ENCODE data around the gene SRP72.

Gene SRP72

DNA sequence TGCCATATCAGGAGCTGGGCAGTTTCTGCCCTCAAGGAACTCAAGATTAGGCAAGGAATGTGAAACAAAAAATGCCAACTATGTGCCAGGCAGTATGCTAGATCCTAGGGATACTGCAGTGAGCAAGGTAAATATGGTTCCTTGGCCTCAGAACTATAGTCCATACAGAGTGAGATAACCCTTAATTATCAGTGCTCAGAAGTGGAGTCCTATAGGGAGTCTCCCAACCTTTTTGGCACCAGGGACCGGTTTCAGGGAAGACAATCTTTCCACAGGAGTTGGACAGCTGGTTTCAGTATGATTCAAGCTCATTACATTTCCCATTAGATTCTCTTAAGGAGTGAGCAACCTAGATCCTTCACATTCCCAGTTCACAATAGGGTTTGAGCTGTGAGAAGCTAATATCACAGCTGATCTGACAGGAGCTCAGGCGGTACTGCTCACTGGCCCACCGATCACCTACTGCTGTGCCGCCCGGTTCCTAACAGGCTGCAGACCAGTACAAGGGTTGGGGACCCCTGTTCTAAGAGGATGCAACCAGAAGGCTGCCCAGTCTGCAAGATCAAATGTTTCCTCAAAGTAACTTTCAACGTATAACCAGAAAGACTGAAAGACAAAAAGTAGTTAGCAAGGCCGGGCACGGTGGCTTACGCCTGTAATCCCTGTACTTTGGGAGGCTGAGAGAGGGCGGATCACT is 1.7 kb upstream of the SRP72 start:
- no peak for DNase-seq

DNA sequence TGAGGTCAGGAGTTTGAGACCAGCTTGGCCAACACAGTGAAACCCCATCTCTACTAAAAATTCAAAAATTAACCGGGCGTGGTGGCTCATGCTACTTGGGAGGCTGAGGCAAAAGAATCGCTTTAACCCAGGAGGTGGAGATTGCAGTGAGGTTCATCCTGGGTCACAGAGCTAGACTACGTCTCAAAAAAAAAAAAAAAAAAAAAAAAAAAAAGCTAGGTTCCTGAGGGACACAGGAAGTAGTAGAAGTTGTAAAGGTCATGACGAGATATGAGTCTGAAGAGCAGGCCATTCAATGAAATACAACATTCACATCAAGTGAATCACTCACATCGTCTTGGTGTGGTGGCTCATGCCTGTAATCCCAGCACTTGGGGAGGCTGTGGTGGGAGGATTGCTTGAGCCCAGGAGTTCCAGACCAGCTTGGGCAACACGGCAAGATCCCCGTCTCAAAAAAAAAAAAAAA is 1.1 kb upstream of the SRP72 start:
- DNase-seq, result peak; percentile 14 to 23

GRCh38 chr4:56466910-56467283 is 520 bp upstream of the SRP72 start:
- no peak for DNase-seq

GRCh38 chr4:56468097-56468422 is 643 bp downstream of the SRP72 start:
- DNase-seq, result peak in 1 of 2 experiments; percentile 47

- peak; percentile 50 to 55 for DNase-seq
Measured at GRCh38 chr4:56469489-56470210, 2.2 kb downstream of the SRP72 start.

DNA sequence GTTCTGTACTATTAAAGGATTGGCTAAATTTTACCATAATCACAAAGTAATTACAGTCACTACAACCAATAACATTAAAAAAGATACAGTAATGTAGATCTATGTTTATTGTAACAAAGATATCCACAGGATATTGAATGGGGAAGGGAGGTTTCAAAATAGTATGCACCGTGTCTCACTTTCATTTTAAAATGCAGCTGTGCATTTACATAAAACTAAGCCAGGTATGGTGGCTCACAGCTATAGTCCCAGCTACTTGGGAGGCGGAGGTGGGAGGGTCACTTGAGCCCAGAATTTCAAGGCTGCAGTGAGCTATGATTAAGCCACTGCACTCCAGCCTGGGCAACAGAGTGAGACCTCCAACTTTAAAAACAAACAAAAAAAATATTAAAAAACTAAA is 8.5 kb downstream of the SRP72 start:
- DNase-seq, result no peak

DNA sequence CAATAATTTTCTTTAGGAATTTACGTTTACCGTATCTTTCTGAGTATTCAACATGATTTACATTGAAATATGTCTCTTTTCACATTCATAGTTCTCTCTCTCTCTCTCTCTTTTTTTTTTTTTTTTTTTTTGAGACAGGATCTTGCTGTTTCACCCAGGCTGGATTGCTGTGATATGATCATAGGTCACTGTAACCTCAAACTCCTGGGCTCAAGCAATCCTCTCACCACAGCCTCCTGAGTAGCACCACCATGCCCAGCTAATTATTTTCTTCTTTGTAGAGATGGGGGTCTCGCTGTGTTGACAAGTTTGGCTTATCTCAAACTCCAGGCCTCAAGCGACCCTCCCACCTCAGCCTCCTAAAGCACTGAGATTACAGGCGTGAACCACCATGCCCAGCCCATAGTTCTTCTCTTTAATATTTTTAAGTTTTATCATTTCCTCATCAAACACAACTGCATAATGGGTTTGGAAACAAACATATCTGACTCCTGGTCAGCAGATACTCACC is 9.8 kb downstream of the SRP72 start:
- DNase-seq, result no peak

- no peak for DNase-seq
Measured at GRCh38 chr4:56480691-56481090, 13.3 kb downstream of the SRP72 start.

GRCh38 chr4:56496241-56496640 is 28.8 kb downstream of the SRP72 start:
- DNase-seq, result no peak

DNA sequence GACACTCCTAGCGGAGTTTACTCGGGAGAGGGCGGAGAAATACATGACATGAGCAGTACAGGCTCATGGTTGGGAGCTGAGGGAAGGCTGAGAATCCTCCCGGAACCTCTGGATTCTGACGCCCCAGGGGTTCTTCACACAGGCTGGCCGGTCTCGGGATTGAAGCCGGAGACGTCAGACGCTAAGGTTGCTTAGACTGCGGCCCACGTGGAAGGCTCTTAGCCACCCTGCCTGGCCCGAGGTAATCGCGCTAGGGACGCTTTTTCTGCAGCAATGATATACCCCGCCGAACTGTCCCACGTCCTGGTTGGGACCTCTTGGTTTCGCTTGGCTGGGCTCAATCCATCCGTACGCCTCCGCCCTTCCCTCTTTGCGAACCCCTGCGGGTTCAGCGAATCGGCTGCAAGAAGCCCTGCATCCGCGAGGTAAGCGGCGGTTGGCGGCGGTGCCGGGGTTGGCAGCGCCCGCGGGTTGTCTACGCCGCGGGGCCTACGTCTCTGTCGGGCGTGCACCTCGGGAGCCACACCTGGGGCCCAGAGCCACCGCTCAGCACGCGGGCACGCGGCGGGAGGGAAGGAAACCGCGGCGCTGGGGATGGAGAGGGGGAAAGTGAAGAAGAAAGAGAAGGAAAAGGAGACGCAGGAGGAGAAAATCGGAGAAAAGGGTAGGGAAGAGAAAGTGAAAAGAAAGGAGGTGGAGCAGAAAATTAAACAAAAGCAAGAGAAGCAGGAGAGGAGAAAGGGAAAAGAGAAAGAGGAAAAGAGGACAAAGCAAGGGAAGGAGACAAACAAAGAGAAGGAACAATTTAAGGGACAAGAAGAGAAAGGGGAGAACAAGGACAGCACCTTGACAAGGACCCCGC is 38.1 kb downstream of the SRP72 start, which contains the start of gene ARL9:
Gene ARL9 (plus strand): TSS at position 523 of the 862 bp plus-strand sequence. CDS start 72 bp downstream, at position 595.
- no peak for DNase-seq

DNA sequence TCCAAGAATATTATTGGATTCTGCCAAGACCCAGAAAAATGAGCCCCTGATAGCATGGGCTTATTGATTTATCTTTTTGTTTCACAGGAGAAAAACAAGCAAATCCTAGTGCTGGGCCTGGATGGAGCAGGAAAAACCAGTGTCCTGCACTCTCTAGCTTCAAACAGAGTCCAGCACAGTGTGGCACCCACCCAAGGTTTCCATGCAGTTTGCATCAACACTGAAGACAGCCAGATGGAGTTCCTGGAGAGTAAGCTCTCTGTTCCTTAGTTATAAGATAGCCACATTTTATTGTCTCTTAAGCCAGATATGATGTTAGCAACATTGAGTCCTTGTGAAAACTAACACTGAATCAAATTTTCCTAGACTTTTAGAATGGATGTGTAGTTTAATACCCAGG is 43.7 kb downstream of the SRP72 start:
- no peak for DNase-seq

- DNase-seq, result no peak
Measured at GRCh38 chr4:56512166-56512565, 44.7 kb downstream of the SRP72 start.

- no peak for DNase-seq
Measured at GRCh38 chr4:56513517-56513916, 46.1 kb downstream of the SRP72 start.

DNA sequence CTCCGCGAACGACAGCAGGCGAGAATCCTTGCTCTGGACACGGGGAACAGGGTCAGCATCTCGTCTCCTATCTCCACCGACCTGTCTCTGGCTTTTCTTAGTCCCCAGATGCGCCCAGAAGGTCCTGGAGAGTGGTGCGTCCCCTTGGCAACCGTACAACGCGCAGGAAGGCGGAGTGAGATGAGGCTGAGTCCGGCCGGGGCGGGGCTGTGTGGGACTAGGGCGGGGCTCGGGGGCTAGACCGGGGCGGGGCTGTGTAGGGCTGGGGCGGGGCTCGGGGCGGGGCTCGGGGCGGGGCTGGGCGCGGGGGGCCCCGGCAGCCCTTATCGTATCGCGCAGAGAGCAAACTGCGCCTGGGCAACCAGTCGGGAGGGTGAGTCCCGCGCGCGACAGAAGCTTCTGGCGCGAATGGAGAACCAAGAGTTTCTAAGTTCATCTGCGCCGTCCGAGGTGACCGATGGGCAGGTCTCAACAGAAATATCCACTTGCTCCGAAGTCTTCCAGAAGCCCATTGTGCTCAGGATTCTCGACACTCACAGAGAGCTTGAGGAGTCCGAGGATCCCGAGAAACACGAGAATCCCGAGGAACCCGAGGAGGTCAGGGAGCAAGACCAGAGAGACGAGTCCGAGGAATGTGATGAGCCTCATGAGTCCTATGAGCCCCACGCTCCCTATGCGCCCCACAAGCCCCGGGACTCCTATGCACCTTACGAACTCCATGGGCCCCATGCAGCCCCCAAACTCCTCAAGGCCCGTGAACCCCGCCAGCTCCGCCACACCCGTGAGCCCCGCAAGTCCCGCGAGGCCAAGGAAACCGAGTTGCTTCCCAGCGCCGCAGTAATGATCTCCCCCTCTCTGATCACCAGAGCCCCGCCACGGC is 63.1 kb downstream of the SRP72 start:
- DNase-seq, result peak; percentile 34 to 46

DNA sequence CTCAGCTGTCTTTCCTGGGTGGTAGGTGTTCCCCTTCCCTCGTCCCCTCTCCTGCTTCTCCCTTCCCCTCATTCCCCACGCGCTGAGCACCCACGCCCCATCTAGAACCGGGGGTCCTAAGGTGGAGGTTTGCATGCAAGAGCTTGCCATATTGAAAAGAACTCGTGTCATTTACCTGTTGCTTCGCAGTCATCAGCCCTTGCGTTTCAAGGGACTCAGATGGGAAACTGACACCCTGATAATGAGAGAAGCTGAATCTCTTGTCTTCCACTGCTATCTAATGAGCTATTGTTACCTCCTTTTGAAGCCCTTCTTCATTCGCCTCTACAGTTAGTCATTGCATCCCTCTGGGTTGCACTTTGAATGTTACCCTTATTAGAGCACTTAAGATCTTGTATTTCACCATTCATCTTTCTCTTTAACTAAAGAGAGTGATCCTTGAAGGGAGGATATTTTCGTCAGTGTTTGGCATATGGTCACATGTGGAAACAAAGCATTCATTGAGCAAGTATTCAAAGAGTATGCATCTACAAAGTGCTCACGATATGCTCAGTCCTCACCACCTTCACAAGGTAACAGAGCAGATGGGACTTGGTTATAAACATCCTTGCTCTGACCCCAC is 63.8 kb downstream of the SRP72 start:
- no peak for DNase-seq

- no peak for DNase-seq
Measured at GRCh38 chr4:56531823-56532222, 64.4 kb downstream of the SRP72 start.

DNA sequence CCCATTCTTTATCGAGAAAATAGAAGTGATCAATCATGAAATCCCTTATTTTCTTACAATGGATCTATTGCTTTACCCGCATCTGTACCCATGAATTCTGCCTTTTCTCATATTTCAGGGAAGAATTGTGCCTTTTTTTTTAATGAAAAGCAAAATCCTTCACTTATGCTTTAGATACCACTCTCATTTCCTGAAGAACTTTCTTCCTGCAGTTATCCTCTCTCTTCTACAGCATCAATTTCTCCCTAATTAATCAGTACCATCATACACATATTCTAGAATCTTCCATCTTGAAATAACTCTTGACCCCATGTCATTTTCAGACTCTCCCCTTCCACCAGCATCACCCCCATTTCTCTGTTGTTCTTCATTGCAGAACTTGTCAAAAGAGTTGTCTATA is 64.8 kb downstream of the SRP72 start:
- no peak for DNase-seq

GRCh38 chr4:56535915-56536314 is 68.5 kb downstream of the SRP72 start:
- DNase-seq, result no peak

DNA sequence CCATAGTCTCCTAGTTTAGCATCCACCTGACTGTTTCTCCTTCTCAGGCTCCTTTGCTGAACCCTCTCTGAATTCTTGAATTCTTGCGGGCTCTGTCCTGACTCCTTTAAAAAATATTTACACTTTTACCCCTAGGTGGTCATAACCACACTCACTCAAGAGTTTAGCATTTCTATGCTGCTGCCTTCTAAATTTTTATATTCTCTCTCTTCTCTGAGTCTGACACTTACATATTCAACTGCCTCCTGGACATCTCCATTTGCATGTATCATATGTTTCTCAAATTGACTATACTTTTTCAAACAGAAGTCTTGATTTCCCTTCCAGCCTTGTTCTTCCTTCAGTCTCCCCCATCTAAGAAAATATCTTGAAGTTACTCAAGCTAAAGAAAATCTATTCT is 69.7 kb downstream of the SRP72 start:
- DNase-seq, result no peak

GRCh38 chr4:56540826-56541225 is 73.4 kb downstream of the SRP72 start:
- no peak for DNase-seq

GRCh38 chr4:56544573-56545131 is 77.2 kb downstream of the SRP72 start:
- peak; percentile 38 to 47 for DNase-seq

GRCh38 chr4:56550642-56551041 is 83.2 kb downstream of the SRP72 start:
- no peak for DNase-seq
